Measurements from ENCODE around the gene PRM2.

DNA sequence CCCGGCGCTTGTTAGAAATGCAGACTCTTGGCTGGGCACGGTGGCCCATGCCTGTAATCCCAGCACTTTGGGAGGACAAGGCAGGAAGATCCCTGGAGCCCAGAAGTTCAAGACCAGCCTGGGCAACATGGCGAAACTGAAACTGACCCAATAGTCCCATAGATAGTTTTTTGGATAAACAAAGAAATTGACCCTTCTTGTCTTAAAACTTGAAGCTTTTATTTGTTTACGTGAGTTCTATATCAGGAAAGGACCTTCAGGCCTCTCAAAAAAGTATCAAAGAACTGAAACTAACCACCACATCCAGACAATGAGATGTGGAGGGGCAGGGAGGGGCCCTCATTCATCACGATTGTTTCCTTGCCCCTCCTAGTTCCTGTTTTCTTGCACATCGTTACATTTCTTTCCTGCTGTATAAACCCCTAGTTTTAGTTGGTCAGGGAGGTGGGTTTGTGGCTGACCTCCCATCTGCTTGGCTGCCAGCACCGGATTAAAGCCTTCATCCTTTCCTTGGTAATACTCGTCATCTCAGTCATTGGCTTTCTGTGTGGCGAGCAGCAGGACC is 34.8 kb upstream of the PRM2 start:
- no peak for TF ChIP-seq ESRRG (CRISPR knock-in tag; IDR thresholded peaks at IDR 0.05)
- no peak for TF ChIP-seq OSR1 (CRISPR knock-in tag; IDR thresholded peaks at IDR 0.05)
- no peak for TF ChIP-seq ZC3H10 (CRISPR knock-in tag; IDR thresholded peaks at IDR 0.05)
- TF ChIP-seq ZNF8 (CRISPR knock-in tag; IDR thresholded peaks at IDR 0.05) = no peak
- no peak for TF ChIP-seq ARNTL (CRISPR knock-in tag; IDR thresholded peaks at IDR 0.05; ENCODE audit: borderline replicate concordance, low read depth)
- no peak for TF ChIP-seq ZFP30 (CRISPR knock-in tag; IDR thresholded peaks at IDR 0.05)
- no peak for TF ChIP-seq SNAI2 (CRISPR knock-in tag; IDR thresholded peaks at IDR 0.05)
- TF ChIP-seq, protein P1, sequence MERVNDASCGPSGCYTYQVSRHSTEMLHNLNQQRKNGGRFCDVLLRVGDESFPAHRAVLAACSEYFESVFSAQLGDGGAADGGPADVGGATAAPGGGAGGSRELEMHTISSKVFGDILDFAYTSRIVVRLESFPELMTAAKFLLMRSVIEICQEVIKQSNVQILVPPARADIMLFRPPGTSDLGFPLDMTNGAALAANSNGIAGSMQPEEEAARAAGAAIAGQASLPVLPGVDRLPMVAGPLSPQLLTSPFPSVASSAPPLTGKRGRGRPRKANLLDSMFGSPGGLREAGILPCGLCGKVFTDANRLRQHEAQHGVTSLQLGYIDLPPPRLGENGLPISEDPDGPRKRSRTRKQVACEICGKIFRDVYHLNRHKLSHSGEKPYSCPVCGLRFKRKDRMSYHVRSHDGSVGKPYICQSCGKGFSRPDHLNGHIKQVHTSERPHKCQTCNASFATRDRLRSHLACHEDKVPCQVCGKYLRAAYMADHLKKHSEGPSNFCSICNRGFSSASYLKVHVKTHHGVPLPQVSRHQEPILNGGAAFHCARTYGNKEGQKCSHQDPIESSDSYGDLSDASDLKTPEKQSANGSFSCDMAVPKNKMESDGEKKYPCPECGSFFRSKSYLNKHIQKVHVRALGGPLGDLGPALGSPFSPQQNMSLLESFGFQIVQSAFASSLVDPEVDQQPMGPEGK (CRISPR knock-in tag; IDR thresholded peaks at IDR 0.05; ENCODE audit: borderline replicate concordance) = no peak
- TF ChIP-seq POU6F1 (CRISPR knock-in tag; IDR thresholded peaks at IDR 0.05; ENCODE audit: borderline replicate concordance, low read depth) = no peak
- TF ChIP-seq GLIS3 (CRISPR knock-in tag; IDR thresholded peaks at IDR 0.05) = no peak
- no peak for TF ChIP-seq RARB (CRISPR knock-in tag; IDR thresholded peaks at IDR 0.05)

Measured in SK-N-SH treated with all-trans-retinoic acid at 6 μM for 48 hours (cell line).